GM19193 (cell line): Measurements from ENCODE around the gene MED10.

Experiments used
- POLR2A ChIP-seq: IDR thresholded peaks from 4 replicates; pipeline ENCODE4 v1.6.1; 2011; ENCODE audit not compliant: insufficient read depth, insufficient read length; ENCODE audit errors: extremely low read depth

MED10 gene

DNA sequence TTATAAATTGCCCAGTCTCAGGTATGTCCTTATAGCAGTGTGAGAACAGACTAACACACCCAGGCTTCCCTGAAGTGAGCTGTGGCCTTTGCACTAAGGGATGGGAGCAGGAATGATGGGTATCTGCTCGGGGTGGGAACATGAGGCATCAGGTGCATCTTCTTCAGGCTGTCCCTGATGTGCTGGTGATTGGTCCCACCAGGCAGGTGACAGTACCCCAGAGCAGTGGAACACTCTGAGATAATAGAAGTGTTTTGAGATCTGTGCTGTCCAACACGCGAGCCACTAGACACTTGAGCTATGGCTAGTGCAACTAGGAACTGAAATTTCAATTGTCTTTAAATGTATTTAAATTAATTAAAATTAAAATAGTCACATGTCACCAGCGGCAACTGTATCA lies 12.8 kb upstream of the MED10 start:
- TF ChIP-seq POLR2A: no peak

DNA sequence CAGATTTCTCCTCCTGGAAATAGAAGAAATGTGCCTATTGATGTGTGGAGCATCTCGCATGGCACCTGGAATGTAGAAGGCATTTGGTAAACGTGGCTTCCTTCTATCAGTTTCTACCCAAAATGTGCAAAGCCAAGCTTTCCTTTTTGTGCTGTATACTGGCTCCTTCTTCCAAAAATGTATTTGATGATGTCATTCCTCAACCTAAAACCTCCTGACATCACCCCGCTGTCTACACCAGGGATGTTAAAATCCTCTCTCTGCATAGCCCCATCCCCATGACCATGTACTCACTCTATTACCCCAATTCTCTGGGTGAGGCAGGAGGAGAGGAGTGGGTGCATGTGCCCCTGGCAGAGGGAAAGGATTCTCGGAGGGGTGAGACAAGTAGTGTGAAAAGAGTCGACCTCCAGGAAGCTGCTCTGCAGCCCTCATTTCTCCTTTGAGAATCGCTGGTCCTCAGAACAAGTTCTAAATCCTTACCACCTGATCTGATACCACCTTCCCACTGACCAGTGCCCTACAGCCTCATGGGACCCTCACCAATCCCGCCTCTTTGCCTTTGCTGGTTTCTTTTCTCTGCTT lies 11.7 kb upstream of the MED10 start:
- TF ChIP-seq POLR2A: no peak

DNA sequence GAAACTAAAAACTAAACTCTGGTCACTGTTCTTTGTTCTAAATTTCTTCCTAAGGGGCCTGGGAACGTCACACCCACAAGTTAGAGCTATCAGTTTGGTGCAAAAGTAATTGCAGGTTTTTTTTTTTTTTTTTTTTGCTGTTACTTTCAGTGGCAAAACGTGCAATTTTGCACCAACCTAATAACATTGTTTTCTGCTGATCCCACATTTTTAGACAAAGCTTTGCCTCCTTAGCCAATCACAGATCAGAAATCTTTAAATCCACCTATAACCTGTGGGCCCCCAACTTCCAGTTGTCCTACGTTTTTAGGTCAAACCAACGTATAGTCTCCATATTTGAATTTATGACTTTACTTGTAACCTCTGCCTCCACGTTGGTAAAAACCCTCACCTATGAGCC lies 11.1 kb upstream of the MED10 start:
- TF ChIP-seq POLR2A: no peak

DNA sequence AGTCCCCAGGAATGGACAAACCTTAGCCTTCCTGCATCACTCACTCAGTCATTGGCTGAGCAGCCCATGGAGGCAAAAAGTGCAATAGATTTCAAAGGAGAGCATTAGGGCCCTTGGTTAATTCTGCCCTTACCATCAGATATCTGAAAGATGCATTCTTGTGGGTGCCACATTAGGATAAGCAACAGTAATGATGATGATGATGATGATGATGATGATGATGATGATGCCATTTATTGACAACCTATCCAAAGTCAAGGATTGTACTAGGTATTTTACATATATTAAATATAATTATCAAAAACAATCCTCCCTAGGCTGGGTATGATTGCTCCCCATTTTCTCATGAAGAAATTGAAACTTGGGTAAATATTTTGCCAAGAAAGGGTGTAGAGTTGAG lies 9.6 kb upstream of the MED10 start:
- TF ChIP-seq POLR2A: no peak

DNA sequence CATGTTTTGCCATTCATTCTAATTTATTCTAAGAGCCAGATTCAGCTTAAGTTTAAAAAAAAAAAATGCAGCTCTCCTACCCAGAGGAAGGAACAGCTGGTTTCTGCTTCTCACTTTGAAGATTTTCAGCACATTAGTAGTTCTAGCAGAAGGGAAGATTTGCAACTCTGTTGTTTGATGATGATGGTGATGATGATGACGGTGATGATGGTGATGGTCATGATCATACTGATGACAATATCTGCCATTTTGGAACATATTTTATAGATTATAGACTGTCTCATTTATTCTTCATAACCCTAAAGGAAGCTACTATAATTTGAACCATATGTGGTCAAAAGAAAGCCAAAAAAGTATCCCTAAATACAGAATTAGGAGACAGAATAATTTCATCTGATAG lies 7.9 kb upstream of the MED10 start:
- TF ChIP-seq POLR2A: no peak

DNA sequence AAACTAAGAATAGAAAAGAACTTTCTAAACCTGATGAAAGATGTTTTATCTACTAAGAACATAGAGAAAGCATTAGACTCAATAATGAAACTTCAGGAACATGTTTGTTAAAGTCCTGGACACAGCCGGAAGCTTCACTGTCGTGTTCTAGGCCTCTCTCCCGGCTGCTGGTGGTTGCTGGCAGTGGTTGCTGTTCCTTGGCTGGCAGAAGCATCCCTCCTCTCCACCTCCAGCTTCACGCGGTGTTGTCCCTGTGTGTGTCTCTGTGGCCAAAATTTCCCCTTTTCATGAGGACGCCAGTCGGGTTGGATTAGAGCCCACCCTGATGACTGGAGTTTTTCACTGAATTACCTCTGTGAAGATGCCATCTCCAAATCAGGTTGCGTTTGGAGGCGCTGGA lies 6.5 kb upstream of the MED10 start:
- TF ChIP-seq POLR2A: no peak

DNA sequence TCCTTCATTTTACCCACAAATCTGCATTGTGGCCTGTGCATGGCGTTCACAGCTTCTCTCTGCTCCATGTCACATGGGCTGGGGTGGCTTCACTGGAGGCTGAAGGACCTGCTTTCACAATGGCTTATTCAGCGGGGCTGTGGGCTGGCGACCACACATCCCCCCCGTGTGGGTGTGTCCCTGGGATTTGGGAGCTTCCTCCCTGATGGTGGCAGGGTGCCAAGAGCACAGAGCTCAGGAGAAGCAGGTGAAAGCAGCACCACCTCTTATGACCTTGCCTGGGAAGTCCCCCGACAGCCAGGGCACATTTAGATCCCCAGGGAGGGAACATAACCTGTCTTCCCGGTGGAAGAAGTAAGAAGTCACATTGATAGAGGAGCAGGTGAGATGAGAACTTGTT lies 5.0 kb upstream of the MED10 start:
- no peak for TF ChIP-seq POLR2A

DNA sequence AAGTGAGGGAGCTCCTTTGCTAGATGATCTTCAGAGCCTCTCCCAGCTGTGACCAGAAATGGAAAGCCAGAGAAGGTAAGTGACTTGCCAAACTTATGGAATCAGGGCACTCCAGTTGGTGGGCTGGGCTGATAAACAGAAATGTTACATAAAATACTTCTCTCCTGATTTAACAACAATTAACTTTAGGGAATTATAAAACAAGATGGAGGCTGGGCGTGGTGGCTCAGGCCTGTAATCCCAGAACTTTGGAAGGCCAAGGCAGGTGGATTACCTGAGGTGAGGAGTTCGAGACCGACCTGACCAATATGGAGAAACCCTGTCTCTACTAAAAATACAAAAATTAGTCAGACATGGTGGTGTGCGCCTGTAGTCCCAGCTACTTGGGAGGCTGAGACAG lies 899 bp upstream of the MED10 start:
- TF ChIP-seq POLR2A: no peak

DNA sequence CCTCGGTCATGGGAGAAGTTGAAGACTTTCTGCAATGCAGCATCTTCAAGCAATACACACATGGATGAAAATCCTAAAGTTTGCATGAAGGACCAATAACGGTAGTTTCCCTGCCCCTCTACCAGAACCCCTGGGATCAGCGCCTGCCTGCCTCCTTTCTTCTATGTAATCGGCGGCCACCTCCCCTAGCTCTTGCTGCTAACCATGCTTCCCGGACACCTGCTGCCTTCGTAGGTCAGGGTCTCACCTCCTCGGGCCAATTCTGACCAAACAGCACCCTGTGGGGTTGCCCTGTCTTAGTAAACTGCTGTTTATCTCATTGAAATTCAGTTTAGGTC lies 388 bp upstream of the MED10 start:
- no peak for TF ChIP-seq POLR2A

DNA sequence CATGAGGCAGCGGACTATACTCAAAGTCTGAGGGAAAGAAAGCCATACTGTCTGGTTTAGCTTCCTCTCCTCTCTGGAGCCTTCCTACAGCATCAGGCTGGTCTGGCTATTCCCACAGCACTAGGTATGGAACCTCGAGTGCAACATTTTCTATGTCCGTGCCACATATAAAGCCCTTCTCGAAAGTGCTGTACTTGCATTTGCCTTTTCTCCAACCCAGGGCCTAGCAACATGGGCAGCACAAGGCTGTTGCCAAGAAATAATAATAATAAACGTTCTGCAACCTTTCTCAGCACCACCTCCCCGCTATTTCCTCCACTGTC lies 804 bp downstream of the MED10 start:
- TF ChIP-seq POLR2A: no peak

DNA sequence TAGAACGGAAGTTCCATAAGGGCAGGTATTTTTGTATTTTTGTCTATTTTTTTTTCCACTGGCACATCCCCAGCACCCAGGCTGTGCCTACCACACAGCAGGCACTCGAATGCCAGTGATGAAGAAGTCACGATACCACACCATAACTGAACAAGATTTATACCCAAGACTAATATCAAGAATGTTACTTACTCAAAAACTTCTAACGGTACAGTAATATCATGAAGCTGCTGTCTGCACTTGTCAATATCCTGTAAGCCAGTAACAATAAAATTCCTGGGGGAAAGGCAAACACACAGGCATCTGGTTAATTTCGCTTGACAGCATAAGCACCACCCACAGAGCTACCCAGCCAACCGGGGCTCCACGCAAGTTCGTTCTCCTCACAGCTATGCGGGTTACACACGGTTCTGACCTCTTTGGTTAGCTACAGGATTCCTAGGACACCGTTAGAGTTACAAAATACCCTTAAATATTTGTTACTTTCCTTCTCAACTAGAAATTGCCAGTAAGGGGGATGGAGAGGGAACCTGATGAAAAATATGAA lies 1.3 kb downstream of the MED10 start:
- no peak for TF ChIP-seq POLR2A

DNA sequence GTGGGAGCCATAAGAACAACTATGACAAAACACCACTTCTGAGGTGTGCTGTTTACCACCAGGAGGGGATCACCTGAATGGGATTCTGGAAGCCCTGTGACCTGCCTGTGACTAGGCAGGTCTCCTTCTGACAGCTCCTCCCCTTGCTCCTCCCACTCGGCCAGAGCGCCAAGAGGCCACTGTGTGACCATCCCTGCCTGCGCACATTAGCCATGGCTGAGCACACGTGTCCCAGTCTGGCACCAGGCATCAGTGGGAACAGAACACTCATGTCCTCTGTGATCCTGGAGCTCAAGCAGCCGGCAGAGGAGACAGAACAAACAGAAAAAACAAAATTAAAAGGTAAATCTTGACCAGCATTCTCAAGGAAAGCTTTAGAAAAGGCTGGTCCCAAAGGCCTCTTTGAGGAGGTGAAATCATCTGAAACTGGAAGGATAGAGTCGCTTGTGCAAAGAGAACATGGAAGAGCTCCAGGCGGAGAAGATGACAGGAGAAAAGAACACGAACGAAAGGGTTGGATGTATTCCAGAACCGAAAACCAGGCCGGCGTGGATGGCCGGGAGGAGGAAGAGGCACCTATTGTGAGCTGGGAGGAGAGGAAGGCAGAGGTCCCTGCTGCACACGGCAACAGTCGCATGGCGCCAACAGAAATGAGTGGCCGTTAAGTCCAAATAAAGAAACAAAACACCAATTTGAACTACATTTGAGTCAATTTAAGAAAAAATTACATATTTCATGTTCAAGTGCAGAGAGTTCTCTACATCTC lies 5.1 kb downstream of the MED10 start:
- TF ChIP-seq POLR2A: no peak

DNA sequence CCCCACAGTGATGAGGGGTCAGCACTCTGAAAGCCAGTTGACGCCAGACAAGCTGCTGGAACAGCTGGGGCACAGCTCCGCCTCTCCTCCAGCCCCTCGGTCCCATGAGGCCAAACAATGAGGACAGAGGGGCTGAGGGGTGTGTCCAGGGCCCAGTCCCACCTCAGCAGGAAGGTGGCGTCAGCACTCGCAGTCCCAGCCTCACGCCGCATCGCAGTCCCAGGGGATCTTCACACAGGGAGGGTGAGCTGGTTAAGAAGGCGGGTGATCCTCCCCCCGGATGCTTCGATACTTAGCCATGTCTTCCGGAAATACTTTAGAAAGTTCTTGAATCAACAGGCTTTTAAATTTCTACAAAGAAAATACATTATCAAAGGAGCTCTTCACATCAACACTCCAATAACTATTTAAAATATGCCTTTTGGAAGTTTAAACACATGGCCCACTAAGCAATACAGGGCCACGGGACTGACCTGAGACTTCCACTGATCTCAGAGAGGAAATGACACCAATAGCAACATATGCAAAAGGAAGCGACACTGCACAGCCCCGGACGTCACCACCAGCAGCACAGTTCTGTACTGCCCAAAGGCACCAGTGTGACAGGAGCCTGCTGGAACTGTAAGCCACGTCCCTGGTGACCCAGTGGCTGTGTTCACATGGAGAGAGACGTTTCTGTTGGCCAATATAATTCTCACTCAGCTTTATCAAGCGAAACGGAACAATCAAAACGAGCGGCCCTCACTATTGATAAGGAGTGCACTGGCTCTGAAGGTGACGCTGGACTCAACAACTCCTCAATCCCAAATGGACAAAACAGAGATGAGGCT lies 5.9 kb downstream of the MED10 start:
- TF ChIP-seq POLR2A: no peak

DNA sequence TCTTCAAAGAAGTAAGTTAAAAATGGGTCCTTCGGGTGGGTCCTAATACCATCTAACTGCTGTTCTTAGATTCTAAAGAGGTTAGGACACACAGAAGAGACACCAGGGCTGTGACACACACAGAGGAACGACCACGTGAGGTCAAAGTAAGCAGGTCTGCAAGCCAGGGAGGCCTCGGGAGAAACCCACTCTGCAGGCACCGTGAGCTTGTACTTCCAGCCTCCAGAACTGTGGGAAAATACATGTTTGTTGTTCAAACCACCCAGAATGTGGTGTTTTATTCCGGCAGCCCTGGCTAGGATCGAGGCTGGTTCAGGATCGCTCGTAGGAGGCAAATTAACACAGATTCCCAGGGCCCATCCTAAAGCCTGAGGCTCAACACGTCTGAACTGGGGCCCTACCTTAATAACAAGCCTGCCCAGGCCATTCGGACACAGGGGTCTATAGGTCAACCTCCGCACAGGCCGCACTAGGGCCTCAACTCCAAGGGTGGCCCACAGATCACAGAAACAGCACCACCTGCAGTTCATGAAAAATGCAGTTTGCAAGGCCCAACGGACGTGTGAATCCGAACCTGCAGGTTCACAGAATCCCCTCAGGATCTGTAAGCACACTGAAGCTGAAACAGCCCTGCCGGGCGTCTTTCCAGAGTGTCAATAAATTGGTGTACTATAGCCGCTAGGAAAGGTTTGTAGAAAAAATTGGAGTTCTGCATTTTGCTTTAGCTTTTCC lies 7.1 kb downstream of the MED10 start:
- TF ChIP-seq POLR2A: no peak

DNA sequence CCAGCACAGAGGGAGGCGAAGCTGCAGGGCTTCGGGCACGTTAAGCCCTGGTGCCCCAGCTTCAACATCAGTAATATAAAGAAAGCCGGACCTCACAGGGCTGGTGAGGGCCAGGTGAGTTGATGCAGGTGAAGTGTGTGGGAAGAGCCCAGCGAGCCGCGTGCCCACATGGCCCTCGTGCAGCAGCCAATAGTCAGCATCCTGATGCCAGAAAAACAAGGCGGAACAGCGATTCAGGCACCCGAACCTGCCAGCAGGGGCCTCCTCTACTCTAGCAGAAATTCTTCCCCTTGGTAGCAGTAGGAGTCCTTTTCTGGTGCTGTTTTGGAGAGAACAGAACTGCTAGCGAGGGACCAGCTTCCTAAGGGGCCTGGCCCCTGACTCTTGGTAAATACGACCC lies 7.8 kb downstream of the MED10 start:
- no peak for TF ChIP-seq POLR2A

DNA sequence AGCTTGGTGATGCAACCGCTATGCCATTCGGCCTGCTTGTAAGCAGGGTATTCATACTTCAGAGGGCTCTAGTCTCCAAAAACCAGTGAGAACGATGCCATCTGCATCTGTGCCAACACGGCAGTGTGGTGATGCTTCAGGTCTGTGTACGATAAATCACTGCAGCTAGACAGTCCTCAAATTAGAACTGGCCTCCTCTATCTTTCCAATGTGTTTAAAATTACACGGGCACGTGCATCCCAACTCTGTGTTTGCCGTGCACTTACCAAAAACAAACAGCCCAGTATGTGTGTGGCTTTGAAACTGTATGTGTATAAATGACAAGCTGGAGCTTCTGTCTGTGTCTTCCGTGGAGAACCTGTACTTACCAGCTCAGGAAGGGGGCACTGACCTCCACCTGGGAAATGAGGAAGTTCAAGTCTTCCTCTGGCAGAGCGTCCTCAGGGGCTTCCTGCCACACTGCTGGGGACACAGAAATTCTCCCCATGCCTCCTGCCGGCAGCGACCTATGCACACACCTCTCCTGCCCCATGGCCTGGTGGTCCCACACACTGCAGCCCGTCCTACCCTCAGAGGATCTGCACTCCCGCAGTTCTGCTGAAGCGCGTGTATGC lies 12.3 kb downstream of the MED10 start:
- TF ChIP-seq POLR2A: no peak
